Mesenchymal stem cell (in vitro differentiated cells and primary cell): Measurements from ENCODE around the gene ASPM.
"Not testable (repeated sequence)": the region's sequence is repeated elsewhere in the genome, so short reads cannot be mapped to it uniquely, and the experiment has no call there.

Experiments
- DNase-seq: peaks from one replicate; pipeline ENCODE4 v3.0.0-alpha.2; 2013
- H2AFZ ChIP-seq: one replicate; pipeline ENCODE4 v1.6.1; 2013; ENCODE audit warnings: low read depth, mild to moderate bottlenecking, control low read depth, inconsistent platforms, low read length, moderate library complexity
- H2AK5ac ChIP-seq: 2 replicates; pipeline ENCODE4 v1.6.1; 2013; ENCODE audit warnings: low read length, moderate library complexity, mild to moderate bottlenecking, inconsistent platforms; ENCODE audit not compliant: severe bottlenecking
- H2BK120ac ChIP-seq: one replicate; pipeline ENCODE4 v1.6.1; 2013; ENCODE audit warnings: low read depth, mild to moderate bottlenecking, inconsistent platforms, low read length, moderate library complexity
- H2BK12ac ChIP-seq, 2 experiments: one replicate each; pipeline ENCODE4 v1.6.1; 2013; ENCODE audit warnings: inconsistent platforms in 2 of 2, low read length in 2 of 2, mild to moderate bottlenecking in 2 of 2, moderate library complexity in 2 of 2, control low read depth in 1 of 2
- H2BK15ac ChIP-seq: one replicate; pipeline ENCODE4 v1.6.1; 2013; ENCODE audit warnings: mild to moderate bottlenecking, low read depth, inconsistent platforms; ENCODE audit not compliant: poor library complexity, severe bottlenecking
- H2BK5ac ChIP-seq: 2 replicates; pipeline ENCODE4 v1.6.1; 2013; ENCODE audit warnings: low read depth, mild to moderate bottlenecking, low read length, control low read depth, inconsistent platforms; ENCODE audit not compliant: poor library complexity, severe bottlenecking
- H3K14ac ChIP-seq, 2 experiments: one replicate each; pipeline ENCODE4 v1.6.1; 2013; ENCODE audit warnings: inconsistent platforms in 2 of 2, low read length in 2 of 2, control low read depth in 1 of 2, mild to moderate bottlenecking in 1 of 2, moderate library complexity in 1 of 2
- H3K18ac ChIP-seq, 2 experiments: one replicate each; pipeline ENCODE4 v1.6.1; 2013; ENCODE audit warnings: inconsistent platforms in 2 of 2, low read length in 2 of 2, control low read depth in 1 of 2, low read depth in 1 of 2, mild to moderate bottlenecking in 1 of 2
- H3K23ac ChIP-seq, 2 experiments: one replicate each; pipeline ENCODE4 v1.6.1; 2013; ENCODE audit warnings: inconsistent platforms in 2 of 2, low read length in 2 of 2, mild to moderate bottlenecking in 2 of 2, moderate library complexity in 2 of 2, control low read depth in 1 of 2
- H3K27ac ChIP-seq: 2 replicates; pipeline ENCODE4 v1.5.1; 2013; ENCODE audit warnings: mild to moderate bottlenecking, moderate library complexity, low read length, control low read depth, inconsistent platforms; ENCODE audit not compliant: poor library complexity, severe bottlenecking
- H3K27me3 ChIP-seq, 2 experiments: 2 replicates each; pipeline versions ENCODE4 v1.6.1 to v1.7.0; 2013; ENCODE audit warnings: low read length in 2 of 2, mild to moderate bottlenecking in 2 of 2, moderate library complexity in 2 of 2, control low read depth in 1 of 2, inconsistent platforms in 1 of 2; ENCODE audit not compliant: control insufficient read depth in 1 of 2, insufficient read depth in 1 of 2
- H3K36me3 ChIP-seq, 2 experiments: 2 replicates each; pipeline versions ENCODE4 v1.6.1 to v1.7.0; 2013; ENCODE audit warnings: low read length in 2 of 2, control low read depth in 1 of 2, inconsistent platforms in 1 of 2, low read depth in 1 of 2, mild to moderate bottlenecking in 1 of 2; ENCODE audit not compliant: insufficient read depth in 2 of 2, control insufficient read depth in 1 of 2
- H3K4ac ChIP-seq, 2 experiments: one replicate each; pipeline ENCODE4 v1.6.1; 2013; ENCODE audit warnings: inconsistent platforms in 2 of 2, low read length in 2 of 2, mild to moderate bottlenecking in 2 of 2, moderate library complexity in 2 of 2, control low read depth in 1 of 2, low read depth in 1 of 2
- H3K4me1 ChIP-seq: 2 replicates; pipeline ENCODE4 v1.6.1; 2013; ENCODE audit warnings: low read depth, low read length, control low read depth; ENCODE audit not compliant: control insufficient read depth, insufficient read depth
- H3K4me2 ChIP-seq: 2 replicates; pipeline ENCODE4 v1.6.1; 2013; ENCODE audit warnings: low read length, mild to moderate bottlenecking, inconsistent platforms; ENCODE audit not compliant: poor library complexity, severe bottlenecking
- H3K4me3 ChIP-seq, 2 experiments: 2 replicates each; pipeline versions ENCODE4 v1.5.1 to v1.7.0; 2013; ENCODE audit warnings: low read length in 2 of 2, mild to moderate bottlenecking in 2 of 2, control low read depth in 1 of 2, low read depth in 1 of 2; ENCODE audit not compliant: insufficient read depth in 1 of 2
- H3K79me1 ChIP-seq: replicated peaks from 2 replicates; pipeline ENCODE4 v1.6.1; 2013; ENCODE audit warnings: mild to moderate bottlenecking, control low read depth, low read length, inconsistent platforms; ENCODE audit not compliant: poor library complexity, severe bottlenecking
- H3K9ac ChIP-seq: 2 replicates; pipeline ENCODE4 v1.7.0; 2013; ENCODE audit warnings: mild to moderate bottlenecking, low read length, moderate library complexity
- H3K9me3 ChIP-seq: 2 replicates; pipeline ENCODE4 v1.7.0; 2013; ENCODE audit warnings: mild to moderate bottlenecking, low read length; ENCODE audit not compliant: control insufficient read depth
- H4K8ac ChIP-seq: one replicate; pipeline ENCODE4 v1.6.1; 2013; ENCODE audit warnings: inconsistent platforms, mild to moderate bottlenecking, low read length, moderate library complexity
- H4K91ac ChIP-seq: one replicate; pipeline ENCODE4 v1.6.1; 2013; ENCODE audit warnings: mild to moderate bottlenecking, low read length, inconsistent platforms
- WGBS: methylation state at CpG from one replicate; pipeline ENCODE4 v1.1.7; 2013; ENCODE audit warnings: mixed read lengths; 5-methylcytosine and 5-hydroxymethylcytosine counted together

Gene ASPM

DNA sequence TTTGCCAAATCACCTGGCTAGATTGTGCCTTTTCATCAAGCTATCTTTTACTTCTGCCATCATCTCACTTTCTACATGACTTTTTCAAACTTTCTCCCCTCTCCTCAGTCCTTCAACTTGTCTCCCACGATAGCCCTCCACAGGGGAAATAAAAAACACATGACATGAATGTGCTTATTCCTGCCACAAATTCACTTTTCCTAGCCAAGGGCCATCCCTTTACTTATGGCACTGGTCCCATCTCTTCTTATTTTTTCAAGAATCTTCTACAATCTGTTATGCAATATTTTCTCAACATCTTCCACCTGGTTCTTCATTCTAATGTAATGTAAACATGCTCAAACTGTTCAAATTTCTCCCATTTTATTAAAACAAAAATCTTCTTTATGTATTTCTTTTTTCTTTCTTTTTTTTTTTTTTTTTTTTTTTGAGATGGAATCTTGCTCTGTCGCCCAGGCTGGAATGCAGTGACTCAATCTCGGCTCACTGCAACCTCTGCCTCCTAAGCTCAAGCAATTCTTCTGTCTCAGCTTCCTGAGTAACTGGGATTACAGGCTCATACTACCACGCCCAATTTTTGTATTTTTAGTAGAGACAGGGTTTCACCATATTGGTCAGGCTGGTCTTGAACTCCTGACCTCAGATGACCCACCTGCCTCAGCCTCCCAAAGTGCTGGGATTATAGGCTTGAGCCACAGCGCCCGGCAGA, 111.7 kb downstream of the ASPM start:
- H3K9ac ChIP-seq = peak overlapping the region; percentile 18
- not testable (repeated sequence) for H2BK120ac ChIP-seq, H3K4me2 ChIP-seq, H3K4me3 ChIP-seq, H3K27ac ChIP-seq, H3K23ac ChIP-seq, H2BK15ac ChIP-seq, H2AK5ac ChIP-seq, H2AFZ ChIP-seq, H2BK12ac ChIP-seq, H3K9me3 ChIP-seq, H4K91ac ChIP-seq, H3K4me1 ChIP-seq, H3K79me1 ChIP-seq, H4K8ac ChIP-seq, H3K36me3 ChIP-seq, H3K27me3 ChIP-seq, H3K4ac ChIP-seq, H3K14ac ChIP-seq, H3K18ac ChIP-seq, H2BK5ac ChIP-seq
- WGBS = 77% methylated on average over 4 of the region's 6 CpGs
- peak; percentile 35 for DNase-seq
